ENCODE data around the gene RAET1L.
A peak's percentile ranks its signal among the peaks of the same experiment; 100 is the strongest.

The RAET1L gene

DNA sequence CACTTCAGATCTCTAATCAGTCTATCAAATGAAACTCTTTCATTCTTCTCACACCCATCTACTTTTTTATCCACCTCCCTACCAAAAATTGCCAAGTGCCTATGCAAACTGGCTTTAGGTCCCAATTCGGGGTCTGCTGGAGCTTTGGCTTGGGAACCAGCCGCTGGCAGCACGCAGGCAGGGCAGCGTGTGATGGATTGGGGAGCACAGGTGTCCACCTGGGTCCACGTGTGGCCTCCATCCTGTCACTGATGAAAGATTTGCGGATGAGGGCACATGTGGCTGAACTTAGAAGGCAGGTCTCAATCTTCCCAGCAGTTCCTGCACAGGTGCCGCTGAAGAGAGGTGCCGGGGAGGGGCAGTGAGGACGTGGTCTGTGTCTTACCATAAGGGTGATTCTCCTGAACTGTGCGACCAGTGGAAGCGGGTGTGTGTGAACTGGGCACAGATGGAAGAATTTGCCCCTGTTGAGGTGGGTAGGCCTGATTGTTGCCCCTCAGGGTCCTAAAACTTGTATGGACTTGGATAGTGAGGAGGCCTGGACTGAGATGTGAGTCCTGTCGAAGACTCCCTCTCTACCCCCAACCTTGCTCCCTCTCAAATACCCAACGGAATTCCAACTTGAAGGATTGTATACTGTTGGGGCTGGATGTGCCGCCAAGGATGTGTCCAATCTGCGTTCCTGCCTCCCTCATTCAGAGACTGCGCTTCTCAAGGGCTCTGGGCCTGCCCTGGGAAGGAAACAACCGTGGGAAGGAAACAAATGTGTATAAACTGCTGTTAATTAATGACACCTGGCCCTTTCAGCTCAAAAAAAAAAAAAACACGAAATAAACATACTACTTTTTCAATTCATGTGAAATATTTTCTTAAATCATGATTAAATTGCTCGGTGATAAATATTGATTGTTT is 18.4 kb upstream of the RAET1L start:
- WGBS = 87% methylated on average over 14 of the region's 19 CpGs
- Histone ChIP-seq H3K27ac (ENCODE audit: low read depth, low read length) (no peak overlapping the region), H3K9ac (ENCODE audit: low read depth, low read length) (no peak overlapping the region), H3K36me3 (ENCODE audit: insufficient read depth, low read length) (no peaks in the 10 kb centered on the region), H3K9me3 (ENCODE audit: insufficient read depth, low read depth, low read length) (no peaks in the 10 kb centered on the region), H3K4me1 (ENCODE audit: insufficient read depth, low read length) (no peaks in the 10 kb centered on the region), H3K4me3 (ENCODE audit: low read length) (no peak overlapping the region), H3K27me3 (ENCODE audit: insufficient read depth, low read length) (peaks cover 41% of the 10 kb centered on the region)

DNA sequence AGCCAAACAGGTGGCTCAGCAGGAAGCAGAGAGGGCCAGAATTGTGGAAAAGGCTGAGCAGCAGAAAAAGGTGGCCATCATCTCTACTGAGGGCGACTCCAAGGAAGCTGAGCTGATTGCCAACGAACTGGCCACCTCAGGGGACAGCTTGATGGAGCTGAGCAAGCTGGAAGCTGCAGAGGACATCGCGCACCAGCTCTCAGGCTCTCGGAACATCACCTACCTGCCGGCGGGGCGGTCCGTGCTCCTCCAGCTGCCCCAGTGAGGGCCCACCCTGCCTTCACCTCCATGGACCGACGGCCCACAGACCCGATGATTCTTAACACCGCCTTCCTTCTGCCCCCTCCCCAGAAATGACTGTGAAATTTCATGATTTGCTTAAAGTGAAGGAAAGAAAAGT is 17.8 kb upstream of the RAET1L start:
- Histone ChIP-seq H3K4me3 (ENCODE audit: low read length) (no peak overlapping the region), H3K36me3 (ENCODE audit: insufficient read depth, low read length) (no peaks in the 10 kb centered on the region), H3K9me3 (ENCODE audit: insufficient read depth, low read depth, low read length) (no peaks in the 10 kb centered on the region), H3K9ac (ENCODE audit: low read depth, low read length) (no peak overlapping the region), H3K27ac (ENCODE audit: low read depth, low read length) (no peak overlapping the region), H3K27me3 (ENCODE audit: insufficient read depth, low read length) (peaks cover 46% of the 10 kb centered on the region), H3K4me1 (ENCODE audit: insufficient read depth, low read length) (no peaks in the 10 kb centered on the region)
- WGBS = 95% methylated on average over 13 of the region's 13 CpGs

DNA sequence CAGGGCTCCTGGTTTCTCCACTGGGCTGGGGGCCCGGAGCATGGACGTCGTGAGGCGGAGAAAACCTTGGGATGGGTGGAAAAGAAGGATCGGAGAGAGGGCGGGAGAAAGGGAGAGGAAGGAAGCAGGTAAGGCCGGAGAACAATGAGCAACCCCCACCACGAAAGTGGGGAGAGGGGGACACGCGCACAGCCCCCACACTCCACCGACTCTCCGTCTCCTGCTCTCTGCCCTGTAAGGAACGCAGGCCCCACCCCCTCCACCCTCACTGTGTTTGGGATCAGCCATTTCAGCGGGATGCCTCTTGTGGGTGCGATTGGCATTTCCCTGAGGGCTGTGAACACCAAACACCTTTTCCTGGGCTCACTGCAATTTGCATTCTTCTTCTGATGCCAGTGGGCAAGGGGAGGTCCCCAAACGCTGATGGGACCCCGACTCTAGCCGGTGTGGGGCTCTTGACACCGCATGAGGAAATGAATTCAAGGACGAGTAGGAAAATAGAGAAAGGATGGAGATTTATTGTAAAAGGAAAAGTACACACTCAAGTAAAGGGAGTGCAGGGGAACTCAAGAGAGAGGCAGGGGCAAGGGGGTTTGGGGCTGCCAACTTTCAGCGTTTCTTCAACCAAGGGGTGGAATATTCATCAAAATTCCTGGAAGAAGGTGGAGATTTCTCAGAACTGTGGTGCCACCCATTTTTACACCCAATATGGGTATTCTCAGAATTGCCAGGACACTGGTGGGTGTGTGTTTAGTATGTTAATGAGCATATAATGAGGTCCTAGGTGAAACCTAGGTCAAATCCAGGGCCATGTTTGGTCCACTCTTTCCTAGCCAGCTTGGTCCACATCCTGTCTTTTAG is 13.1 kb upstream of the RAET1L start:
- H3K9ac ChIP-seq (ENCODE audit: low read depth, low read length) = no peak overlapping the region
- WGBS = 10% methylated on average over 21 of the region's 21 CpGs
- H3K36me3 ChIP-seq (ENCODE audit: insufficient read depth, low read length) = no peaks in the 10 kb centered on the region
- peak overlapping the region; percentile 53 for H3K4me3 ChIP-seq (ENCODE audit: low read length)
- H3K27me3 ChIP-seq (ENCODE audit: insufficient read depth, low read length) = peaks cover 87% of the 10 kb centered on the region
- H3K9me3 ChIP-seq (ENCODE audit: insufficient read depth, low read depth, low read length) = no peaks in the 10 kb centered on the region
- no peak overlapping the region for H3K27ac ChIP-seq (ENCODE audit: low read depth, low read length)
- H3K4me1 ChIP-seq (ENCODE audit: insufficient read depth, low read length) = no peaks in the 10 kb centered on the region

DNA sequence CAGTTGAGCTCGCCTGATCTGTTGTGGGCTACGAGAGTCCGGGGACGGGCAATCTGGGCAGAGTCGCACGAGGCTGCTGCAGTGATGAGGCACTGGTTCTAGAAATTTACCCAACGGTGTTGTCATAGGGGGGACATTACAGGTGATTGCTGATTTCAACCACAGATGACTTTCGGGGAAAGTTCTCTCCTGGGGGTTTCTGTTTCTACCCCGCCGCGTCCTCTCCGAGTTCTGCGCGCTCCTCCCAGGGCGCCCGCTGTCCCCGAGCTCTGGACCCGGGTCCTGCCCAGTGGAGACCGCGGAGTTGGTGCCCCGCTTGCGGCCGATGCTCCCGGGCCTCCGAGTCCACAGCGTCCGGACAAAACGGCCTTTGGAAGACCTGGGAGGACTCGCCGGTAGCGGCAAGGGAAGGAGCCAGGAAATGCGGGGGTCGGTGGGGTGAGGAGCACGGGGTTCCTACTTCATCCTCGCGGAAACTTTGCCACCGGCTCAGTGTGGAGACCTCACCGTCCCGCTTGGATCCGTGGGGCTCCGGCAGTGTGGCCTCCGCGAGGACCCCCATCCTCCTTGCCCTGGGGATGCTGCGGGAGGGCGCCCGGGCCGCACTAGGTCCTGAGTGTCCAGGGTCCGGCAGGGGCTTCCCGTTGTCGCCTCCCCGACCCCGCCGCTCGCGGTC is 12.3 kb upstream of the RAET1L start:
- Histone ChIP-seq H3K27ac (ENCODE audit: low read depth, low read length) (no peak overlapping the region), H3K9me3 (ENCODE audit: insufficient read depth, low read depth, low read length) (no peaks in the 10 kb centered on the region), H3K4me3 (ENCODE audit: low read length) (peak overlapping the region; percentile 53), H3K27me3 (ENCODE audit: insufficient read depth, low read length) (peaks cover 94% of the 10 kb centered on the region), H3K36me3 (ENCODE audit: insufficient read depth, low read length) (no peaks in the 10 kb centered on the region), H3K9ac (ENCODE audit: low read depth, low read length) (peak overlapping the region; percentile 44; the same call in 1 of the 2 replicates), H3K4me1 (ENCODE audit: insufficient read depth, low read length) (no peaks in the 10 kb centered on the region)
- 3% methylated on average over 55 of the region's 55 CpGs for WGBS

- Histone ChIP-seq H3K4me3 (ENCODE audit: low read length) (no peak overlapping the region), H3K27ac (ENCODE audit: low read depth, low read length) (no peak overlapping the region), H3K4me1 (ENCODE audit: insufficient read depth, low read length) (no peaks in the 10 kb centered on the region), H3K9ac (ENCODE audit: low read depth, low read length) (no peak overlapping the region), H3K27me3 (ENCODE audit: insufficient read depth, low read length) (peaks cover 92% of the 10 kb centered on the region), H3K36me3 (ENCODE audit: insufficient read depth, low read length) (no peaks in the 10 kb centered on the region), H3K9me3 (ENCODE audit: insufficient read depth, low read depth, low read length) (no peaks in the 10 kb centered on the region)
- 79% methylated on average over 5 of the region's 5 CpGs for WGBS
These were observed 10.7 kb upstream of the RAET1L start for GRCh38 chr6:150036081-150036480.

DNA sequence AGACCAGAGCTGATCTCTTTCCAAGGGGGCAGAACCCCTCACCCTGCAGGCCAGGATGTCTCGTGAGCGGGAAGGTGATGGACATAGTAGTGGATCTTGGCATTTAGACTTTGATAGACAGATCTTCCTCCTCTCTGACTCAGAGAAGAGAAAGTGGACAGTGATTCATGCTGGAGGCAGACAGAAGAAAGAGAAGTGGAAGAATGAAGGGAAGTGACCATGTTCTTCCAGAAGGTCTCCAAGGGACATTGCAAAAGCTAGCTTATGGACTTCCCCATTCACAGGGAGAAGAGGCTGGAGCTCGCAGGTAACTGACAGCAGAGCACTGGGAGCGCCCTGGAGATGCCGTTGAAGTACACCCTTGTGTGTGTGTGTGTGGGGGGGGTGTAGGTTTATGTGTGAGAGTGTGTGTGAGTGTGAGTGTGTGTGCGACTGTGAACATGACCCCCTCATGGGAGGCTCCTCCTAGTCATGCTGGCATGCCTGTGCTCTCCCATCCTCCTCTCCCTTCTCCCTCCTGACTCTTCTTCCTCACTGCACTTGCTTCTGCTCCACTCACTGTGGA is 8.0 kb upstream of the RAET1L start:
- no peak overlapping the region for H3K27ac ChIP-seq (ENCODE audit: low read depth, low read length)
- H3K36me3 ChIP-seq (ENCODE audit: insufficient read depth, low read length) = no peaks in the 10 kb centered on the region
- H3K4me3 ChIP-seq (ENCODE audit: low read length) = no peak overlapping the region
- no peaks in the 10 kb centered on the region for H3K9me3 ChIP-seq (ENCODE audit: insufficient read depth, low read depth, low read length)
- H3K27me3 ChIP-seq (ENCODE audit: insufficient read depth, low read length) = peaks cover 69% of the 10 kb centered on the region
- no peak overlapping the region; the same call in 1 of the 2 replicates for H3K9ac ChIP-seq (ENCODE audit: low read depth, low read length)
- no peaks in the 10 kb centered on the region for H3K4me1 ChIP-seq (ENCODE audit: insufficient read depth, low read length)
- 88% methylated on average over 4 of the region's 6 CpGs for WGBS

DNA sequence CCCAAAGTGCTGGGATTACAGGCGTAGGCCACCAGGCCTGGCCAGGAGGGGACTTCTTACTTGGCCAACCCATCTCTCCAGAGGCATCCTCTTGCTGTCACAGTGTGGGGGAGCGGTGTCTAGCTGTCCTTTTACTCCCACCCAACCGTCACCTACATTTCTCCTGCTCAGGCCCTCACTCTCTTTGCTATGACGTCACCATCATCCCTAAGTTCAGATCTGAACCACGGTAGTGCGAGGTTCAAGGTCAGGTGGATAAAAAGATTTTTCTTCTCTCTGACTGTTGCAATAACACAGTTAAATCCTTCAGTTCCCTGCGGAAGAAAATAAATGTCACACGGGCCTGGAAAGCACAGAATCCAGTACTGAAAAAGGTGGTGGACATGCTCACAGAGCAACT is 7.3 kb upstream of the RAET1L start:
- H3K27ac ChIP-seq (ENCODE audit: low read depth, low read length) = no peak overlapping the region
- H3K4me1 ChIP-seq (ENCODE audit: insufficient read depth, low read length) = no peaks in the 10 kb centered on the region
- H3K36me3 ChIP-seq (ENCODE audit: insufficient read depth, low read length) = no peaks in the 10 kb centered on the region
- 93% methylated on average over 8 of the region's 8 CpGs for WGBS
- no peak overlapping the region for H3K4me3 ChIP-seq (ENCODE audit: low read length)
- H3K27me3 ChIP-seq (ENCODE audit: insufficient read depth, low read length) = peaks cover 62% of the 10 kb centered on the region
- H3K9me3 ChIP-seq (ENCODE audit: insufficient read depth, low read depth, low read length) = no peaks in the 10 kb centered on the region
- no peak overlapping the region for H3K9ac ChIP-seq (ENCODE audit: low read depth, low read length)

GRCh38 chr6:150030611-150031010 is 5.3 kb upstream of the RAET1L start:
- Histone ChIP-seq H3K36me3 (ENCODE audit: insufficient read depth, low read length) (no peaks in the 10 kb centered on the region), H3K4me1 (ENCODE audit: insufficient read depth, low read length) (no peaks in the 10 kb centered on the region), H3K9ac (ENCODE audit: low read depth, low read length) (no peak overlapping the region), H3K27ac (ENCODE audit: low read depth, low read length) (no peak overlapping the region), H3K9me3 (ENCODE audit: insufficient read depth, low read depth, low read length) (no peaks in the 10 kb centered on the region), H3K4me3 (ENCODE audit: low read length) (no peak overlapping the region), H3K27me3 (ENCODE audit: insufficient read depth, low read length) (peaks cover 47% of the 10 kb centered on the region)
- 84% methylated on average over 3 of the region's 3 CpGs for WGBS

DNA sequence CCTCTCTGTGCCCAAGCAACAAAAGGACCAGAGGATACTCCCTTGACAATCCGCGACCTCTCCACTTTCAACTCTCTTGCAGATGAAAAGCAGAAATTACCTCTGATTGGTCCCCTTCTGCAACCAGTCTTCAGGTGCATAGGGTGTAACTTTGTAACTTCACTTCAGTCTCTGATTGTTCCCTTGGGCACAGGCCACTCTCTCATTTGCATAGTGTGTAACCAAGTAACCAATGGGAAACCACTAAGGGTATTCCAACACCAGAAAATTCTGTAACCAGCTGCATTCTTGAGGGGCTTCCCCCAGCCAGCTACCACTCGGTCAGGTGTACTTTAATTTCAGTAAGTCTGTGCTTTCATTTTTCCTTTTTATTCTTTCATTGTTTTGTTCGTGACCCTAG is 4.4 kb upstream of the RAET1L start:
- Histone ChIP-seq H3K9ac (ENCODE audit: low read depth, low read length) (no peak overlapping the region), H3K27ac (ENCODE audit: low read depth, low read length) (no peak overlapping the region), H3K4me3 (ENCODE audit: low read length) (no peak overlapping the region), H3K36me3 (ENCODE audit: insufficient read depth, low read length) (no peaks in the 10 kb centered on the region), H3K27me3 (ENCODE audit: insufficient read depth, low read length) (peaks cover 46% of the 10 kb centered on the region), H3K4me1 (ENCODE audit: insufficient read depth, low read length) (no peaks in the 10 kb centered on the region), H3K9me3 (ENCODE audit: insufficient read depth, low read depth, low read length) (no peaks in the 10 kb centered on the region)
- WGBS = 78% methylated on average over 4 of the region's 4 CpGs

GRCh38 chr6:150029276-150029675 is 3.9 kb upstream of the RAET1L start:
- no peaks in the 10 kb centered on the region for H3K36me3 ChIP-seq (ENCODE audit: insufficient read depth, low read length)
- 92% methylated on average over 6 of the region's 7 CpGs for WGBS
- H3K9ac ChIP-seq (ENCODE audit: low read depth, low read length) = no peak overlapping the region
- no peaks in the 10 kb centered on the region for H3K9me3 ChIP-seq (ENCODE audit: insufficient read depth, low read depth, low read length)
- no peaks in the 10 kb centered on the region for H3K4me1 ChIP-seq (ENCODE audit: insufficient read depth, low read length)
- peaks cover 43% of the 10 kb centered on the region for H3K27me3 ChIP-seq (ENCODE audit: insufficient read depth, low read length)
- H3K27ac ChIP-seq (ENCODE audit: low read depth, low read length) = no peak overlapping the region
- H3K4me3 ChIP-seq (ENCODE audit: low read length) = no peak overlapping the region

All from HUES64 (cell line).